Embryonic facial prominence (tissue), 1 donor: ENCODE data around the gene GRB10.

Source experiments
- DNase-seq: peaks from one replicate; pipeline ENCODE4 v3.0.0-alpha.2; 2016; ENCODE audit errors: extremely low spot score

The GRB10 gene

DNA sequence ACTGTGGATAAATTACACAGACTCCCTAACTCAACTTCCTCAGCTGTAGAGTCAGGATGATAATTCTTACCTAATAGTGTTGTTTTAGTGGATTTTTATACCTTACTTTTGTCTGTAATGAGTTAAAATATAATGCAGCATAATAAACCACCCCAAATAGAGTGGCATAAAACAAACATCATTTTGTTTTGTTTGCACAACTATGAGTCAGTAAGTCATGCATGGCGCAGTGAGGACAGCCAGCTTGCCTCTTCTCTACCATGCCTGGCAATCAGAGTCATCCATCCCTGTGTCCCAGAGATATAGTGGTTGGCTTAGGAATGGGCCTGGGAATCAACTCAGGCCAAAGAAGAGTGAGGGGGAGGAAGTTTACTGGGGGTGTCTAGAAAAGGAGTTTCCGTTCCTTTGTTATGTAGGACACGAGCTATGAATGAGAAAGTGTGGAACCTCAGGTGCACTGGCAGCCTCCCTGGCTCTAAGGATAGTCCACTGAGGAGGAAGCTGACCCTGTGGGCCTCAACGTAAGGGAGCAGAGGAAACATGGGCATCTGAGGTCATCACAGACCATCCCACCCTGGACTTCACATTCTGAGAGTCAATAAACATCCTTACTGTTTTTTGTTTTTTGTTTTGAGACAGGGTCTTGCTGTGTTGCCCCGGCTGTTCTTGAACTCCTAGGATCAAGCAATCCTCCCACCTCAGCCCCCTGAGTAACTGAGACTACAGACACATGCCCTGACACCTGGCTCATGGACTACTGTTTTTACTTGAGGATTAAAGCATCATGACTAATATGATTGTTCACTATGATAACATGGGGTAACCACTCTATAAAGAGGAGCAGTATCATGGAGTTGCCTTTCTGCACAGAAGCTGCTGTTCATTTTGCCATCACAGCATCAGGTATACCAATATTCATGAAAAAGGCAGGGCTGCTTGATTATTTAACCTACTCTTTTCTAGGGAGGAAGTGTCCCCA is 21.0 kb upstream of the GRB10 start:
- no peak for DNase-seq

DNA sequence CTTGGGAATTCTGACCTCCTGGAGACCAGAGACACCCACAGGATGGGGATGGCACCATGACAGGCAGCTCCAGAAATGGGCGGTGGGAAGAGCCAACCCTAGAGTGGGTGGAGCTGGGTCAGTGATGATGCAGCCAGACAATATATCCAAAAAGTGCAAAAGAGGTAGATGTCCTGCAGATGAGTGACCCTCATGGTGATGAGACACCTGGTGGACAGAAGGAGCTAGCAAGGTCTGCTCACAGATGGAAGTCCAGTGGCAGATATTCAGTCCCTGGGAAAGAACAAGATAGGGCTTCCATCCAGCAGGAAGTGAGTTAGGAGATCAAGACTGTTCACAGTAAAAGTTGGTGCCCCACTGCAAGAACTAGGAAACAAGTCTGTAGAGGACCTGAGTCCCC is 19.2 kb upstream of the GRB10 start:
- no peak for DNase-seq

DNA sequence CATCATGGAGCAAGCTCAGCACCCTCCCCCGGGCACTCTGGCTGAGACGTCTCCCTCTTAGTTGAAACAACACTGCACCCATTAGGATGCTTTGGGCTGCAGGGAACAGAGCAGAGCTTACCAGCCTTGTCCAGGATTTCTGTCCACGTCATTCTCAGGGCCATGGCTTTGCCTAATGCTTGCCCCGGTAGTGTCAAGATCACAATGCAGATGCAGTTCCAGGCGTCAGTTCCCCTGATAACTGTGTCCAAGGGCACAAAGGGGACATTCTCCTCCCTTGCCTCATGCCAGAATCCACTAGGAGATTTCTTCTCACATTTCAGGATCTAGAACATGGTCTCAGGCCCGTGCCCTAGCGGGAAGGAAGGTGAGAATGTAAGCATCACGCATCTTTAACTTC is 17.2 kb upstream of the GRB10 start:
- DNase-seq, result no peak

- no peak for DNase-seq
Measured at GRCh38 chr7:50798126-50798525, 15.4 kb upstream of the GRB10 start.

GRCh38 chr7:50795831-50796230 is 13.1 kb upstream of the GRB10 start:
- no peak for DNase-seq

GRCh38 chr7:50795253-50795652 is 12.6 kb upstream of the GRB10 start:
- DNase-seq, result no peak

DNA sequence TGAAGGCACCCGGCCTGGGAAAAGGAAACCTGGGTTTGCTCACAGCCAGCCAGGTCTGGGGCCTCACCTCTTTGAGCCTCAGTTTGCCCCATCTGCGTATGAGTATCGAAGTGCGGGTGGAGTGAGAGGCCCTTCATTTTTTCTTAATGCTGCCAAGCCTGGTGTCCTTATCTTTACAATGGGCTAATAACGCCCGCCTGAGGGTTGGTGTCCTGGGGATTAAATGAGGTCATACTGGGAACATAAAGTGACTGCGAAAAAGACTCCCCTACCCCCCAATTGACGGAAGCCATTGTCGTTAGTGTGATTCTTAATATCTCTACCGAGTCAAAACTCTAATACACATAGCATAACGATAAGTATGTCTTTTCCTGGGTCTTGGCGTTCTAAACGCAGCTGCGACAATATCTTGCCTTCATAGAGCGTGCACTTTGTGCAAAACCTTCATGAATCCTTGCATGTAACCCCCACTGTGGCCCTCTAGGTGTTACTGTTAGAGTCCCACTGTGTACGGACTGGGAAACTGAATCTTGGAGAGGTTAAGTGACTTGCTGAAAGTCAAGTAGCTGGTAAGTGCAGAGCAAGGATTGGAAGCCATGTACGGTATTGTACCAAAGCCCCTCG is 11.4 kb upstream of the GRB10 start:
- DNase-seq, result no peak

GRCh38 chr7:50793120-50793946 is 10.6 kb upstream of the GRB10 start:
- no peak for DNase-seq

DNA sequence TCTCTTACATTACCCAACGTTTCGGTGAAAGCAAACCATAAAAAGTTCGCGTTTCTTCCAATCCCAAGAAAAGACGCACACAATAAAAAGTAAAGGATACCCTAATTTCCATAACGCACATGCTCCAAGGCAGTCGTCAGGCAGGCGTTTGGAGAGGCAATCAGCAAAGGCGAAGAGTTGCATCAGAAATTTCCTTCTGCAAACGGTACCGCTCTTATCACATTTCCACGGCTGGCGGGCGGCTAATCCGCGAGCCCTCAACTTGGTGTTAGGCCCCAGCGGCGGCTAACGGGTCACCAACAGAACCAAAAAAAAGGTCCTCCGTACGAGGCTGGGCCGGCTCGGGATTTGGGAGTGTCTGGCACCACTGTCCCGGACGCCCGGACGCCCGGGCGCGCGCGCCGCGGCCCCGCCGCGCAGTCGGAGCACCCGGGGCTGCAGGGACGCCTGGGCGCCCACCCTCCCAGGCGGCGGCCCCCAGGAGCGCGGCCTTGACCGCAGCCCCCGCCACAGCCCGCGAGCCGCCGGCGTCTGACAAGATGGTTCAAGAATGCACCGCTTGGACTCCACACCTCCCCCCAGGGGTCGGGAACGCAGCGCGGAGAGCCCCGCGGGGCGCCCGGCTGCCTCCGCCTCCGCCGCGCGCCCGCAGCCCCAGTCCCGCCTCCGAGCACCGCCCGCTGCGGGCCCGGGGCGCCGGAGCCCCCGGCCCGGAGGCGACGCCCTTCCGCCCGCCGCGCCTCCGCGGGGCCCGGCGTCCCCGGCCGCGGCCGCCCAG is 9.8 kb upstream of the GRB10 start:
- no peak for DNase-seq

GRCh38 chr7:50791938-50792341 is 9.2 kb upstream of the GRB10 start:
- DNase-seq, result peak; percentile 32

DNA sequence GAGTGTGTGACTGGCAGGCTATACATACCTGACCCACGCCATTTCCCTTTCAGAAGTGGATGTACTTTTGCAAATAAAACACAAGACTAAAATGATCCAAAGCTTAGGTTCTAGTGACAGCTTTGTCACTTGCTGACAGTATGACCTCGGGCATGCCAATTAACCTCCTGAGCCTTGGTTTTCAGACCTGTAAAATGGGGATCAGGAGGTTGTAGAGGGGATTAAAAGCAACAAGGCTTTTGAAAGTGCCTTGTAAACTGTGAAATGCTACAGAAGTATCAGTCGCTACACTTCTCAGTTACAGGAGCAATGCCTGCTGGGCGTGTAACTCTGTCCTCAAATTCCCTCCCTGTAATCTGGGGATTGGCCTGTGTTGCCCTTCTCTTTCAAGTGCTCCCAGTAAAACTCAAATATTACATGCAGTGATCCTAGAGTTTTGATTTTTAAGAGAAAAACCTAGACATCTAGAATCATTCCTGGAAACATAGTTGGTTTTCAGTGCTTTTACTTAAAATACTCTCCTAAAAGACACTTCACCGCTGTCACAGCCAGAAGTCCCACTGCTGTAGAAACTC is 8.8 kb upstream of the GRB10 start:
- DNase-seq, result no peak

- DNase-seq, result no peak
Measured at GRCh38 chr7:50790381-50790780, 7.7 kb upstream of the GRB10 start.

DNA sequence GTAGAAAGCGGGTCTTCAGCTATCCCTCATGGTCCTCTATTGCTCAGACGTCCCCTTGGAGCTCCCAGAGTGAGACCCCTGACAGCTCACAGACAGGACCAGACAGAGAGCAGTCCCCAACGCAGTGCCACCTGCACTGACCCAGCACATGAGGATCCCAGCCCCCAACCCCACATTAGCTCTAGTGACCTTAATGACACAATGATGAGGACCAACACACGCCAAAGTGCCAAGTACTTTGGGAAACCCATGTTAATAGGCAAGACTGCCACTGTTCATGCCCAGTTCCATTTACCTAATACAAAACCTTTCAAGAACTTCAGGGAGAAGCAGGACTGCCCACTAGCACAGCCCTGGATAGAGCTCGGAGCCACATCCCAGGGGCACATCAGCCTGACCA is 5.7 kb upstream of the GRB10 start:
- no peak for DNase-seq

- DNase-seq, result no peak
Measured at GRCh38 chr7:50787825-50788224, 5.1 kb upstream of the GRB10 start.

- no peak for DNase-seq
Measured at GRCh38 chr7:50785346-50785745, 2.6 kb upstream of the GRB10 start.

GRCh38 chr7:50783801-50784507 is 1.3 kb upstream of the GRB10 start:
- DNase-seq, result no peak

DNA sequence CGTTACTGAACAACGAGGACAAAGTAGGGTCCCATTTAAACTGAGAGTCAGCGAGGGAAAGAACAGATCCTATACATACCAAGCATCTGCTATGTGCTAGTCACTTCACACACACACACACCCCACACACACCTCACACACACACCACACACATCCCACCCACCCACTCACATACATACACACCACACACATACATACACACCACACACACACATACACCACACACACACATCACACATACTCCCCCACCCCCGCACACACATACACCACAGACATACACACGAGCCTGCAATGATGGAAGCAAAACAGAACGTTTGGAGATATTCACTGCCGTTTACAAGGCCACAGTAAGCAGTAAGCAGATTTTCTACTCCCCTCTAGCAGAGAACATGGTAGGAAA is 607 bp upstream of the GRB10 start:
- DNase-seq, result no peak

DNA sequence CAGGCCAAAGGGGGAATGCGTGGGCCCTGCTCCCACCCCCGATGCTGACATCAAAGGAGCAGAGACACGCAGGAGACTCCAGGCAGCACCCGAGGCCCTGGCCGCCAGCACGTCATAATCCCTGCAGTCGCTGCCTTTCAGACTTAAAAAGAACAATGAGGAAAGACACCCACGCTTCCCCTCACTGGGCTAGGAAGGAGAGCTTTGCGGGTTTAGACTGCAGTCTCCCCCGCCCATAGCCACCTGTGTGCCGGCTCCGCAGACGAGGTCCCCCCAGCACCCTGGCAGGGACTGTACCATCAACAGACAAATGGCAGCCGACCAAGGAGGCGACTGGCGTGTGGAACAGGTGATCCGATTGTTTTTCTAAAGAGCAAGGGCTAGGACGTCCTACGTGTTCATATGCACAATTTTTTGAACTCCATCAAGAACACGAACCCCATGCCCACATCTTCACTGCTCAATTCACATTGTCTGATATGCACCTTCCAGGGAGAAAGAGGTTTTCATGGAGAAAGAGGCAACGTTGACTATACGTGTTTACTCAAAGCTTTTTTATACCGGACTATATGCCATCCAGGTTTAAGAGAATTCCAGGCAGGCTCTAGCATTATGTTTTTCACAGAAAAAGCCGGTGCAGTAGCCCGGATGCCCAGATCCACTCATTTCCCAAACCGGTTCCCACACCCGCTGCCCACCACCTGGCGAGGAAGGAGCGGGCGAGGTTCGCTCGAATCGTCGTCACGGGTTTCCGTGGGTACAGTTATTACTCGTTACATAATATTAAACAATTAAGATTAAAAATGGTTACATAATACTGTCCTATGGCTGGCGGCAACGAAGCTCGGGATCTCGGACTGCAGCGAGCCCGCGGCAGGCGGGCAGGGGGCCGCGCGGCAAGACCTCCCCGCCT is 1.1 kb downstream of the GRB10 start:
- DNase-seq, result no peak

DNA sequence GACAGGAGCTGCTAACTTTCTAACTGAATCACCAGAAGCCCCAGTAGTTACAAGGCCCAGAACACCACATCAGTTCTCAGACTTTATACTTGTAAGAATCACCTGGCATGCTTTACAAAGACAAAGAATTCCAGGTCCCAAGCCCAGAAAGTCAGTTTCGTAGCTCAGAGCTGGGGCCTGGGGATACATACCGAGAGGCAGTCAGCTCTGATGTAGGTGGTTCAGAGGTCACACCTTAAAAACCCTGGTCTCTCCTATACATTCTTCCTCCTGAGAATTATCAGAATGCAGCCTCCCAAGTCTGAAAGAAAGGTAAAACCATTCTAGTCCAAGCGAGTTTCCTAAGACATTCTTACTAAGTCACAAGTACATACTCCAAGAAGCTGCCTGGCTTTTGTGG is 2.3 kb downstream of the GRB10 start:
- DNase-seq, result no peak

DNA sequence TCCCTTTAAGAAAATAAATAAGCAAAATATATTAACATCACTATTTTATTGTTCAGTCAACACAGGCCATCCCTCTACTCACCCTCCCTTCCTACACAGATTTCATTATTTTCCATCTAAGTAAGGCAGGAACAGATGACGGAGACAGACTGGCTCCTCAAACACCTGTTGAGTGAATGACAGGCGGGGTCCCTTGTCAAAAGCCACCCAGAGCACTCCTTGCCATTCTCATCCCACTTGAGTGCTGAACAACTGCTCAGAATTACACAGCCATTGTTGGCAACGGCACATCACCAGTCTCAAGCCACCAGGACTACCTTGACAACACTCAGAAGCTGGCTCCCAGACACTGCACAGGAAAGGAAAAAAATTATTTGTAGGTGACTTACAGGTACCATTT is 3.3 kb downstream of the GRB10 start:
- DNase-seq, result no peak
